H1 (cell line): ENCODE data around the gene WDR43. TPM values are rescaled to one million over a fixed set of nuclear protein-coding genes. Genes with fewer than 3 reads are reported as not detected.

ENCODE experiments used
- CEBPB ChIP-seq: IDR thresholded peaks from 2 replicates; pipeline ENCODE4 v1.6.1; 2012; ENCODE audit warnings: low read depth, low read length
- CHD2 ChIP-seq: IDR thresholded peaks from 2 replicates; pipeline ENCODE4 v1.6.1; 2012; ENCODE audit warnings: low read length, improper control_type of control experiment
- HDAC6 ChIP-seq: IDR thresholded peaks from one replicate; pipeline ENCODE4 v1.7.1; 2012; ENCODE audit warnings: low read depth, mild to moderate bottlenecking, inconsistent platforms, low read length, moderate library complexity
- KDM4A ChIP-seq: IDR thresholded peaks from one replicate; pipeline ENCODE4 v1.7.1; 2012; ENCODE audit warnings: low read depth, mild to moderate bottlenecking, moderate library complexity, low read length, inconsistent platforms; ENCODE audit not compliant: severe bottlenecking
- PHF8 ChIP-seq: fragments of 200-600 bp; sonication (generic); conservative IDR thresholded peaks from 2 replicates; pipeline ENCODE4 v1.7.1; 2012; ENCODE audit warnings: low read depth, mild to moderate bottlenecking, inconsistent platforms, low read length, moderate library complexity
- SP4 ChIP-seq: IDR thresholded peaks from 2 replicates; pipeline ENCODE4 v1.6.1; 2012; ENCODE audit warnings: low read length, inconsistent platforms
- ZNF274 ChIP-seq: IDR thresholded peaks from 2 replicates; pipeline ENCODE4 v1.7.0; 2012; ENCODE audit warnings: low read length, borderline replicate concordance; ENCODE audit errors: extremely low read depth
- polyA plus RNA-seq, 7 experiments: library from polyadenylated mRNA; depleted of rRNA in 3 of 7; stranded (reverse) in 5 of 7; unstranded in 2 of 7; fragments of >200 nt in 5 of 7; fragments of 200-250 nt in 2 of 7; gene quantifications; 1 replicate in 5 of 7; 2 replicates in 1 of 7; 4 replicates in 1 of 7; pipeline versions ENCODE4 v1.2.1 to v1.2.3, GENCODE V29; 2011 to 2013; ENCODE audit warnings: missing spikeins in 2 of 7, mixed read lengths in 2 of 7
- total RNA-seq: library from RNA; stranded (reverse); fragmentation: NEBNext Ultra II Directional; extraction: Animal tissue kit (Norgen Biotek cat#: 25700); gene quantifications from 2 replicates; pipeline ENCODE4 v1.2.1, GENCODE V29; 2021

Gene WDR43
- total and polyA plus RNA-seq, 2 of the 8 experiments (the other 6 are each of a cell fraction or from before 2014, with no cell fraction given), result 57.8 to 142 TPM

DNA sequence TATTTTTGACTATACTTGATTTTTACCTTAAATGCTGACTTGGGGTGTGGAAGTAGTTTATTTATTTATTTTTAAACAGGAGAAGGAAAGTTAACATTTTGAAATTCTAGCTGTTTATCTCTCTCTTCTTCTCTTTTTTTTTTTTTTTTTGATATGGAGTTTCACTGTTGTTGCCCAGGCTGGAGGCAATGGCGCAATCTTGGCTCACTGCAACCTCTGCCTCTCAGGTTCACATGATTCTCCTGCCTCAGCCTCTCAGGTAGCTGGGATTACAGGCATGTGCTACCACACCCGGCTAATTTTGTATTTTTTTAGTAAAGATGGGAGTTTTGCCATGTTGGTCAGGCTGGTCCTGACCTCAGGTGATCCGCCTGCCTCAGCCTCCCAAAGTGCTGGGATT lies 11.1 kb downstream of the WDR43 start (continued):
- TF ChIP-seq ZNF274, result no peak
- TF ChIP-seq CEBPB, result no peak
- TF ChIP-seq PHF8, result no peak
- TF ChIP-seq HDAC6, result no peak
- TF ChIP-seq CHD2, result no peak
- no peak for TF ChIP-seq SP4
- TF ChIP-seq KDM4A, result no peak
